CD4-positive, alpha-beta T cell treated with Interleukin-15 for 1 hour (primary cell): Measurements from ENCODE around the gene CBX8.
A peak's percentile ranks its signal among the peaks of the same experiment; 100 is the strongest.

Experiments
- DNase-seq: peaks from one replicate; pipeline ENCODE4 v3.0.0-alpha.2; 2020

CBX8 gene

DNA sequence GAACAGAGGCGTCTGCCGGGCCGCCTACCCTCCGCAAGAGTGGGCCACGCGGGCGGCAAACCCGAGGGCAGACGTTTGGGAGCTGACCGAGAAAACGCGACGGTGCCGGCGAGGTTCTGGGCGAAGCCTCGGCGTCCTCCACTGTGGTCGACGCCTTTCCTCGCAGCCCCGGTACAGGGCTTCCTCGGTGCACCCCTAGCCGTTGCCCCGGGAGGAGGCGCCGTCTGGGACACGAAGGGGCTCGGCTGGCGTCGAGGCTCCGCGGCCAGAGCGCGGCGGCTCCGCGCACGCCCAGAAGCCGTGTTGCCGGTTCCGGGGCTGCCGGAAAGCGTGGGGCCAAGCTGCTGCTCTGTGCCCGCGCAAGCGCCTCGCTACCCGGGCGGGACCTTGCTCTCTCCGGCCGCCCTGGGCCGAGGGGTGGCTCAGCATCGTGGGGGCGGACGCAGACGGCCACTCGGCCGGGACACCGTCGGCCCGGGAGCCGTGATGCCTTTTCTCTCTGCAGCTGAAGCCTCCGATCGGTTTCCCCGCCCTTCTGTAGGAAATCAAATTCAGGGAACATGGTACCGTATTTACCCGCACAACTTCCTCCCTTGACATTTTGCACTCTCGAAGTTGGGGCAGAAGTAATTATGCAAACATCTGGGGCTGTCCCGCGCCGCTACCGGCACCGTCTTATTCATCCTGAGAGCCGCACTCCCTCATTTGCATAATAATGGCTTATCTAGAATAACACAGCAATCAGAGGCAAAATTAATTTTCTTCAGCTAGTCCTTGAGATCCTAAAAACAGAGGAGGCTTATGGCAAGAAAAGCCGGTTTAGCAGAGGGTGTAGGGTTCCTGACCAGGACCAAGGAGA is 7.3 kb upstream of the CBX8 start:
- DNase-seq: peak; percentile 55

GRCh38 chr17:79803421-79803996 is 6.6 kb upstream of the CBX8 start:
- DNase-seq: no peak

DNA sequence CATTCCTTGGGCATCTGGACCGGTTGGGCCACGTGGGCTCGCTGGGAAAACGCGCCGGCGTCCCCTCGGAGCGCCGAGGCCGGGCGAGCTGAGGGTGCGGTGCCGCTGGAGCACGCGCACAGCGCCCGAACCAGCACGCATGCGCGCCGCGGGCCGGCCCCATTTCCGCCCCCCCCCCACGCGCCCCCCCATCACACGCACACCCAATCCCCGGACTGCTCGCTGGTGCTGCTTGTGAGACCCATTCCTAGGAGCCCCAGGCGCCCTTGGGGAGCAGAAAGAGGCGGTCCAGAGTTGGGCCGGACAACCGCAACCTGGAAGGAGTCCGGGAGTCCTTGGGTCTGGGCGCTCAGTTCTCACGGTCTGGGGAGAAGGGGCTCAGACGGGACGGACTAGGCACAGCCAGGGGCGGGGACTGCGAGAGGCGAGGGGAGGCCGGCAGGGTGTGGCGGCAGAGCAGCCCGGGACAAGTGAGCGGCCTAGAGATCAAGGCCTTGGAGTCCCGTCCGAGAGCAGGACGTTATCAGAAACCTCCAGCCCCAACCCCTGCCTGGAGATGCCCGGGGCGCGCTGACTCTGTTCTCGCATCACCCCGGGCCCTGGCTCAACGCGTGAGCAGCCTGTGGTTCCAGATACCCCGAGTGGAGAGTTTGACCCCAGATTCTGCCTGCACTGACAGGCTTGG is 6.0 kb upstream of the CBX8 start:
- DNase-seq: no peak

GRCh38 chr17:79802039-79802735 is 5.3 kb upstream of the CBX8 start:
- DNase-seq: no peak

- DNase-seq: no peak
Observed at GRCh38 chr17:79801156-79802038, 4.5 kb upstream of the CBX8 start.

- DNase-seq: peak; percentile 38
Observed at GRCh38 chr17:79800325-79801155, 3.7 kb upstream of the CBX8 start.

DNA sequence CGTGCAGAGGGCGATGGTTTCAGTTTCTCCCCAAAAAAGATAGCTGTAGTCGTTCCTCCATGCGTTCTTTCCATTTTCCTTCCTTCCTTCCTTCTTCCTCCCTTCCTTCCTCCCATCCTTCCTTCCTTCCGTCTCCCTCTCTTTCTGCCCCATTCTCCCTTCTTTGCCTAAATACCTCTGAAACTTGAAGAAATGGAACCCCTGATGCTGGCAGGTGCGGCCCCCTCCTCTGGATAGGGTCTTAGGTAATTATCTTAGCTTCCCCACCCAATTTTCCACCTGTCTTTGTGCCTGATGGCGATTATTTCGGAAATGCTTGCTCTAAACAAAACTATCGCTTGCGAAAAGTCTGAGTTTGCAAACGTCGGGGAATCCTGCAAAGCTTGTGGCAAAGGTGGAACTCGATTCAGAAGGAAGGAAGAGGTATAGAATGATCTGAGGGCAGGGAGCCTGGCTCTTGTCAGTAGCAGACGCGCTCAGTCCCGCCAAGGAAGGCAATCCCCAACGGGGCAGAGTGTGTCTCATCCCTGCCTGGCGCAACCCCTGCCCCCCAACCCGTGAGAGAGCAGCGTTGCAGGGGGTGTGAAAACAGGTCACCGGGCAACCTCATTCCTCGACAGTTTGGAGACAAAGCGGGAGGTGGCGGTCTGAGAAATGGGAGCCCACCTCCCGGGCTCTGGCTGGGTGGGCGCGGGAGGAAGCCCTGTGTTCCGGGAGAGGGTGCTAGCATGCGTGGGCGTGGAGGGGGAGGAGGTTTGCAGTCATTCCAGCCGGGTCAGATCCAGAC is 2.9 kb upstream of the CBX8 start:
- DNase-seq: no peak

- DNase-seq: no peak
Observed at GRCh38 chr17:79799174-79799537, 2.3 kb upstream of the CBX8 start.

DNA sequence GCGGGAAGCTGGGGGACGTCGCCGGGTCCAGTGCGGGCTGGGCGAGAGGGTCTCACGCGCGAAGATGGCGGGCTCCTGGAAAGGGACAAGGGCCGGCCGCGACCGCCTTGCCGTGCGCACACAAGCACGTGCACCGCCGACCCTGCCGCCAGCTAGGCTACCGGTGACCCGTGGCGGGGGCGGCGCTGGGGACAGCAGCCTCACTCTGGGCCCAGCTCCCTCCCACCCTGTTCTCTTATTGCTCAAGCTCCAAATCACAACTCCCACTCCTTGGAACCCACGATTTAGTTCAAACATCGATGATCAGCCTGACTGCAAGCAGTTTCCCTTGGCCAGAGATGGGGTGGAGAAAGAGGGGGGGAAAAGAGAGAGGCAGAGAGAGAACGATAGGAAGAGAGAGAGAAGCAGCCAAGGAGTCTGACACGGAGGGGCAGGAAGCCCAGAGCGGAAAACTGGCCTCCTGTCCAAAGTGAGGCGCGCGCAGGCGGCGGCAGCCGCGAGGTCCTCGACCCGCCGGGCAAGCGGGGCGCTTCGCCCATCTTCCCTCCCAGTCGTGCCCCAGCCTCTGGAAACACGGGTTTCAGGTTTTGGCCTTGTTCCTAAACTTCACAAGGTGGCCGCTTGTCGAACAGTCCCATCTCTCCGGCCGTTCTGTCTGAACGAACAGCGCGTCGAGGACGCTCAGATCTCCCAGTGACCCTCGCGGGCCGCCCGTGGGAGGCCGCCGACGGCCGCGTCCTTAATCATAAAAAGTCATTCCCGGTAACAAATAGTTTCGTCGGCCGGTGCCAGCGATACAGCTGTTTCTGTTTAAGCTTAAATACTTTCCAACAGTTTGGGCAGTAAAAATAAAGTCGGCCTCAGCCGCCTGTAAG is 1.7 kb upstream of the CBX8 start:
- DNase-seq: no peak

- DNase-seq: no peak
Observed at GRCh38 chr17:79797492-79798298, 818 bp upstream of the CBX8 start.

DNA sequence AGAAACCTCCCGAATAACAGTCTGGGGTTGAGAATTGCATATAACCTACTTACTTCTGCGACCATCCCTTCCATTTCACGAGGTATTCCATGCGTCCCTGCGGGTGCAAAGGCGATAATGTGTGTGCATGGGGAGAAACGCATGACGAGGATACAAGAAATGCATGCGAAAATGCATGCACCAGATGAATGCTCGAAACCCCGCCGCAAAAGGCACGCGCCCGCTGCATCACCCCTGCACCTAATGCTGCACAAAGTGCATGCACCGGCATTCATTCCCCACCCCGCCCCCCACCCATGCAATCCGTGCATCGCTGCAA is 474 bp downstream of the CBX8 start:
- no peak for DNase-seq

DNA sequence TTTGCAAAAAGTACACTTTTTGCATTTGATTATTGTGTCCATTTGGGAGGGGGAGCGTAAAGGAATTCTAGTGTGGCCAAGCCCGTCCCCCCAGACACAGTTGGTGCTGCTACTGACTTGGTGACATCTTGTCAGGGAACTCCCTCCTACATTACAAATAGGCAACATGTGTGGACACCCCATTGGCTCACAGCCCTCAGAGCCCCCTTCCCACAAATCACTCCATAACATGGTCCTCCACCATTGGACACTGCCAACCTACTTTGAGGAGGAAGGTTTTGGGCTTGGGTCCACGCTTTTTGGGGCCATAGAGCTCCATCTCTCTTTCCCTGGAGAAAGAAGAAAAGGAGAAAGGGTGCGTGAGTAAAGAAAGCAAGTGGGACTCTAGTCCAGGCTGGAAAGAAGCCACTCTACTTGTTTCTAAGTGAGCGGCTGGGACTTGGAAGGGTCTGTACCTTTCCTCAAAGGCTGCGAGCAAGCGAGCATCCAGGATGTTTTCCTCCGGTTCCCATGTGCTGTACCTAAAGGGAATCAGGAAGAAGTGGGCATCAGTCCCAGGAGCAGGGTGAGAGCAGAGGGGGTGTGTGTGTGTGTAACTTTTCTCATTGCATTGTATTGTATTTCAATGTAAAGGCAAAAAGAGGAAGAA is 958 bp downstream of the CBX8 start:
- DNase-seq: no peak

DNA sequence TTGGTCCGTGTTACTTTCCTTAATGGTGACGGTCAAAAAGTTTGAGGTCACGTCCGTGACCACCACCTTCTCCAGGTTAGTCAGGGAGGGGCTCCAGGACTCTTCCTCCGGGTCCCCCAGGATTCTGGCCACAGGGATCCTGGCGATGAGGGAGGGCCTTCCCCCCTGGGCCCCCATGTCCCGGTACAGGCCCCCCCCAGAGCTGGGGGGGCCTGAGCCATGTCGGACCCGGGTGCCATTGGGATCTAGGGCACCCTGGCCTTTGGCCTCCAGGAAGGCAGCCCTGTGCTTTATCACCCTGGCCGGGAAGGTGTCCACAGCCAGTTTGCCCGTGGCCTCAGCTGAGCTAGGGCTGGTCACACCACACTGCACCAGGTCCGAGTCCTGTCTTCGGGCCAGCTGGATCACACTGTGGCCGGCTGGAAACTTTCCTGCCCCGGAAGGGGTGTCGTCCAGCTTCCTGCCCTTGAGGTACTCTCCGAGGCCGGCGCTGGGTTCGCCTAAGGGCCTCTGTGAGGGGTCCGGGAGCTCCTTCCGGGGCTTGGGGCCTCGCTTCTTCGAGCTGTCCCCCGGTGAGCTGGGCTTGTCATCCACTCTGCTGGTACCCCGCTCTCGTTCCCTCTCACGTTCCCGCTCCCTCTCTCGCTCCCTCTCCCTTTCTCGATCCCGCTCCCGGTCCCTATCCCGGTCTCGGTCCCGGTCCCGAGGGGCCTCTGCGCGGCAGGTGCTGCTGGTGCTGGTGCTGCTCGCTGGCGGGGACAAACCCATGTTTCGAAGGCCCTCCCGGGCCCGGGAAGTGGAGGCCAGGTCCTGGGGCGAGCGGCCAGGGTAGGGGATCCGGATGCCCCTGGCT is 2.0 kb downstream of the CBX8 start:
- DNase-seq: no peak

GRCh38 chr17:79793924-79794304 is 3.0 kb downstream of the CBX8 start:
- no peak for DNase-seq

GRCh38 chr17:79792984-79793923 is 3.6 kb downstream of the CBX8 start:
- DNase-seq: no peak

GRCh38 chr17:79792341-79792871 is 4.5 kb downstream of the CBX8 start:
- DNase-seq: no peak
